HepG2 (cell line): Measurements from ENCODE around the gene RFXAP. TPM values are rescaled to one million over a fixed set of nuclear protein-coding genes. Genes with fewer than 3 reads are reported as not detected.

Experiments used
- ATAC-seq: fragments of 200-7000 bp; cut with Tn5 transposase; 3 replicates; pipeline ENCODE4 v1.9.1; 2020; ENCODE audit warnings: mild to moderate bottlenecking, moderate library complexity
- BruUV-seq: library from RNA; stranded (reverse); fragments of 400-500 nt; replicated peaks from 2 replicates; lab custom pipeline; 2021; lab: Mats Ljungman, UMichigan
- CTCF ChIA-PET: fragments of 300-600 bp; formaldehyde crosslinking; extraction: SDS; loops from one replicate; lab custom pipeline; 2021; ENCODE audit warnings: low total read pairs, inconsistent platforms, low intra/inter-chr PET ratio; lab: Yijun Ruan, JAX
- POLR2A ChIA-PET: fragments of 350-600 bp; sonication (Branson Sonifier 250); formaldehyde crosslinking; loops from one replicate; lab custom pipeline; 2020; ENCODE audit warnings: antibody characterized with exemption, inconsistent platforms; lab: Yijun Ruan, JAX
- DNase-seq: peaks from one replicate; pipeline ENCODE4 v3.0.0-alpha.2; 2015; ENCODE audit warnings: low spot score
- FAIRE-seq: peaks from 3 replicates; lab custom pipeline; 2011; peaks lifted over from hg19 to GRCh38; lab: Jason Lieb, UNC
- H2AFZ ChIP-seq: one replicate; pipeline ENCODE4 v1.6.1; 2011; ENCODE audit warnings: low read length, inconsistent platforms
- H3K27ac ChIP-seq: fragments of 300-600 bp; 3 replicates; pipeline ENCODE4 v1.8.0; 2011; ENCODE audit warnings: mixed run types, mild to moderate bottlenecking, mixed read lengths, low read length, inconsistent platforms; ENCODE audit not compliant: insufficient read depth; ENCODE audit errors: extremely low read length
- H3K27me3 ChIP-seq, 2 experiments: fragments of 200-600 bp in 1 of 2; 2 replicates in 1 of 2; 3 replicates in 1 of 2; pipeline versions ENCODE4 v1.6.0 to v1.8.0; 2011; ENCODE audit warnings: low read length in 2 of 2, mild to moderate bottlenecking in 2 of 2, moderate library complexity in 2 of 2, inconsistent platforms in 1 of 2; ENCODE audit not compliant: insufficient read depth in 2 of 2, control insufficient read depth in 1 of 2
- H3K36me3 ChIP-seq, 2 experiments: fragments of 200-600 bp in 1 of 2; replicated peaks in 1 of 2; 2 replicates in 1 of 2; 3 replicates in 1 of 2; pipeline versions ENCODE4 v1.5.1 to v1.8.0; 2011; ENCODE audit warnings: low read length in 2 of 2, inconsistent platforms in 1 of 2; ENCODE audit not compliant: insufficient read depth in 2 of 2, control insufficient read depth in 1 of 2
- H3K4me1 ChIP-seq: 2 replicates; pipeline ENCODE4 v1.5.1; 2012; ENCODE audit warnings: low read length, inconsistent platforms; ENCODE audit not compliant: insufficient read depth
- H3K4me2 ChIP-seq: 2 replicates; pipeline ENCODE4 v1.6.0; 2011; ENCODE audit warnings: low read depth, low read length, inconsistent platforms
- H3K4me3 ChIP-seq, 3 experiments: fragments of 200-600 bp in 1 of 3; sonication (generic), shearing (Covaris generic) in 1 of 3; replicated peaks in 1 of 3; 2 replicates each; pipeline ENCODE4 v1.5.1; 2011 to 2016; ENCODE audit warnings: low read length in 3 of 3, inconsistent platforms in 2 of 3, low read depth in 2 of 3, mild to moderate bottlenecking in 2 of 3, control low read depth in 1 of 3, mixed read lengths in 1 of 3; ENCODE audit not compliant: insufficient read depth in 1 of 3
- H3K79me2 ChIP-seq: one replicate; pipeline ENCODE4 v1.6.1; 2011; ENCODE audit warnings: low read length, inconsistent platforms; ENCODE audit not compliant: insufficient read depth
- H3K9ac ChIP-seq: 2 replicates; pipeline ENCODE4 v1.6.0; 2011; ENCODE audit warnings: mild to moderate bottlenecking, low read depth, low read length, inconsistent platforms; ENCODE audit not compliant: insufficient read depth
- H3K9me3 ChIP-seq: 2 replicates; pipeline ENCODE4 v1.5.1; 2012; ENCODE audit warnings: mild to moderate bottlenecking, low read length
- H4K20me1 ChIP-seq: 2 replicates; pipeline ENCODE4 v1.6.0; 2011; ENCODE audit warnings: inconsistent platforms, mild to moderate bottlenecking, low read length, moderate library complexity; ENCODE audit not compliant: insufficient read depth
- CCAR2 ChIP-seq: fragments of 200-400 bp; formaldehyde crosslinking; optimal IDR thresholded peaks from 2 replicates; pipeline ENCODE3; 2018; ENCODE audit warnings: low read depth, mild to moderate bottlenecking, low read length, moderate library complexity
- HNRNPLL ChIP-seq: fragments of 200-400 bp; formaldehyde crosslinking; IDR thresholded peaks from 2 replicates; pipeline ENCODE4 v1.6.1; 2017; ENCODE audit warnings: mild to moderate bottlenecking, low read depth, low read length; ENCODE audit not compliant: poor library complexity, severe bottlenecking
- KAT8 ChIP-seq: IDR thresholded peaks from 2 replicates; pipeline ENCODE4 v1.6.1; 2016; ENCODE audit warnings: missing genetic modification reagents, missing compliant biosample characterization
- KDM5B ChIP-seq: sonication (generic); formaldehyde crosslinking; IDR thresholded peaks from 2 replicates; pipeline ENCODE4 v1.4.0; 2020; ENCODE audit warnings: missing genetic modification reagents, mild to moderate bottlenecking, borderline replicate concordance
- MIXL1 ChIP-seq: IDR thresholded peaks from 2 replicates; pipeline ENCODE4 v1.6.1; 2016
- RFX5 ChIP-seq: IDR thresholded peaks from 2 replicates; pipeline ENCODE4 v1.6.1; 2011; ENCODE audit warnings: low read depth, low read length, improper control_type of control experiment
- STAG1 ChIP-seq: sonication (generic); formaldehyde crosslinking; IDR thresholded peaks from 2 replicates; pipeline ENCODE4 v1.4.0; 2020; ENCODE audit warnings: missing genetic modification reagents
- ZC3H4 ChIP-seq: sonication (generic); formaldehyde crosslinking; IDR thresholded peaks from 2 replicates; pipeline ENCODE4 v1.4.0; 2020; ENCODE audit warnings: missing genetic modification reagents, borderline replicate concordance
- ZNF547 ChIP-seq: sonication (generic); formaldehyde crosslinking; IDR thresholded peaks from 2 replicates; pipeline ENCODE4 v1.5.1; 2020; ENCODE audit warnings: mild to moderate bottlenecking, missing genetic modification reagents
- ZNF687 ChIP-seq: sonication (generic); formaldehyde crosslinking; IDR thresholded peaks from 2 replicates; pipeline ENCODE4 v1.5.1; 2020; ENCODE audit warnings: mild to moderate bottlenecking, missing genetic modification reagents, moderate library complexity
- ZNF788 ChIP-seq: sonication (generic); formaldehyde crosslinking; IDR thresholded peaks from 2 replicates; pipeline ENCODE4 v1.5.0; 2020; ENCODE audit warnings: mild to moderate bottlenecking, missing genetic modification reagents, borderline replicate concordance
- ZNF792 ChIP-seq: IDR thresholded peaks from 2 replicates; pipeline ENCODE4 v1.6.1; 2016
- ZNF816 ChIP-seq: sonication (generic); formaldehyde crosslinking; IDR thresholded peaks from 2 replicates; pipeline ENCODE4 v1.8.0; 2022; ENCODE audit warnings: missing genetic modification reagents, mild to moderate bottlenecking, borderline replicate concordance
- WGBS: methylation state at CpG from one replicate; pipeline ENCODE4 v1.1.6; 2017; ENCODE audit warnings: low lambda C conversion rate; 5-methylcytosine and 5-hydroxymethylcytosine counted together
- in situ Hi-C: cut with HindIII; loops from 2 replicates; pipeline ENCODE4 v1.10.0; 2017; ENCODE audit warnings: low pct_unique_long_range_greater_than_20kb; ENCODE audit not compliant: extremely low pct_ligation_motif_present
- intact Hi-C: fragments of 100-400 bp; cut with micrococcal nuclease; formaldehyde crosslinking; loops from one replicate; pipeline ENCODE4 v1.10.0; 2022; ENCODE audit not compliant: unreplicated experiment
- polyA plus RNA-seq, 8 experiments: library from polyadenylated mRNA; depleted of rRNA in 3 of 8; stranded (reverse) in 7 of 8; unstranded in 1 of 8; fragments of >200 nt; fragmentation: Illumina TruSeq in 4 of 8; extraction: Trizol in 4 of 8; gene quantifications; 2 replicates each; pipeline versions ENCODE4 v1.2.1 to v1.2.3, GENCODE V29; 2011 to 2016; ENCODE audit warnings: low read depth in 4 of 8, missing spikeins in 1 of 8, mixed read lengths in 1 of 8; ENCODE audit not compliant: insufficient read depth in 1 of 8
- total RNA-seq, 5 experiments: library from RNA; depleted of rRNA; stranded (reverse); fragments of >200 nt; fragmentation: Illumina TruSeq; extraction: Trizol; gene quantifications; 2 replicates each; pipeline ENCODE4 v1.2.3, GENCODE V29; 2016; ENCODE audit warnings: low read depth in 1 of 5

RFXAP gene
- total and polyA plus RNA-seq, 2 of the 13 experiments (the other 11 are each of a cell fraction or from before 2014, with no cell fraction given) = 1.8 to 7.9 TPM

GRCh38 chr13:36841391-36841790 lies 22.4 kb downstream of the RFXAP start:
- ChIA-PET CTCF (no interaction called here), POLR2A (no interaction called here)
- Histone ChIP-seq H3K9me3 (no peaks in the 10 kb centered on the region), H3K4me1 (no peaks in the 10 kb centered on the region), H3K4me2 (no peak overlapping the region), H3K27me3 (no peaks in the 10 kb centered on the region), H2AFZ (no peak overlapping the region)
- intact Hi-C loops = no loop called here
- no peak for TF ChIP-seq KAT8 (CRISPR knock-in tag)
- 0 out of 2 replicates have a peak, but pooled peaks have one; percentile 6 for TF ChIP-seq STAG1
- TF ChIP-seq, all 625 proteins: peak for 1
- no peak overlapping the region for H3K27ac ChIP-seq
- no TSS peak for BruUV-seq
- FAIRE-seq (no peak), ATAC-seq (no peak), DNase-seq (no peak)
- in situ Hi-C loops = no loop called here
- no peaks in the 10 kb centered on the region for H4K20me1 ChIP-seq
- 96% methylated on average over 5 of the region's 5 CpGs for WGBS
- no peak overlapping the region for H3K9ac ChIP-seq
- no peaks in the 10 kb centered on the region for H3K79me2 ChIP-seq
- H3K36me3 ChIP-seq = no peaks in the 10 kb centered on the region; a peak in 1 of 5 replicates
- no peak overlapping the region for H3K4me3 ChIP-seq

- H3K27me3 ChIP-seq = no peaks in the 10 kb centered on the region
- no peak overlapping the region for H3K27ac ChIP-seq
- ChIA-PET POLR2A (no interaction called here), CTCF (no interaction called here)
- 72% methylated on average over 5 of the region's 9 CpGs for WGBS
- peaks cover 1 to 13% of the 10 kb centered on the region in 2 experiments; a peak in 4 of 5 replicates for H3K36me3 ChIP-seq
- H3K9me3 ChIP-seq = no peaks in the 10 kb centered on the region
- BruUV-seq = no TSS peak
- FAIRE-seq (no peak), ATAC-seq (no peak), DNase-seq (no peak)
- H3K4me3 ChIP-seq = no peak overlapping the region
- H4K20me1 ChIP-seq = no peaks in the 10 kb centered on the region
- H3K79me2 ChIP-seq = no peaks in the 10 kb centered on the region
- intact Hi-C loops = no loop called here
- H2AFZ ChIP-seq = no peak overlapping the region
- H3K9ac ChIP-seq = no peak overlapping the region
- H3K4me1 ChIP-seq = no peaks in the 10 kb centered on the region
- in situ Hi-C loops = no loop called here
- H3K4me2 ChIP-seq = no peak overlapping the region
- TF ChIP-seq CCAR2 (no peak), MIXL1 (no peak), ZC3H4 (CRISPR knock-in tag) (no peak), ZNF687 (CRISPR knock-in tag) (no peak), ZNF792 (CRISPR knock-in tag) (no peak), RFX5 (no peak), HNRNPLL (no peak), ZNF547 (no peak), ZNF788 (CRISPR knock-in tag) (no peak), KDM5B (no peak), ZNF816 (CRISPR knock-in tag) (no peak)
Measured at GRCh38 chr13:36847606-36848005, 28.6 kb downstream of the RFXAP start.
